ENCODE data around the gene PGGT1B.
A peak's percentile ranks its signal among the peaks of the same experiment; 100 is the strongest.

The PGGT1B gene

GRCh38 chr5:115180165-115180709 is 82.4 kb downstream of the PGGT1B start:
- peak; percentile 14 for DNase-seq (ENCODE audit: low spot score)

DNA sequence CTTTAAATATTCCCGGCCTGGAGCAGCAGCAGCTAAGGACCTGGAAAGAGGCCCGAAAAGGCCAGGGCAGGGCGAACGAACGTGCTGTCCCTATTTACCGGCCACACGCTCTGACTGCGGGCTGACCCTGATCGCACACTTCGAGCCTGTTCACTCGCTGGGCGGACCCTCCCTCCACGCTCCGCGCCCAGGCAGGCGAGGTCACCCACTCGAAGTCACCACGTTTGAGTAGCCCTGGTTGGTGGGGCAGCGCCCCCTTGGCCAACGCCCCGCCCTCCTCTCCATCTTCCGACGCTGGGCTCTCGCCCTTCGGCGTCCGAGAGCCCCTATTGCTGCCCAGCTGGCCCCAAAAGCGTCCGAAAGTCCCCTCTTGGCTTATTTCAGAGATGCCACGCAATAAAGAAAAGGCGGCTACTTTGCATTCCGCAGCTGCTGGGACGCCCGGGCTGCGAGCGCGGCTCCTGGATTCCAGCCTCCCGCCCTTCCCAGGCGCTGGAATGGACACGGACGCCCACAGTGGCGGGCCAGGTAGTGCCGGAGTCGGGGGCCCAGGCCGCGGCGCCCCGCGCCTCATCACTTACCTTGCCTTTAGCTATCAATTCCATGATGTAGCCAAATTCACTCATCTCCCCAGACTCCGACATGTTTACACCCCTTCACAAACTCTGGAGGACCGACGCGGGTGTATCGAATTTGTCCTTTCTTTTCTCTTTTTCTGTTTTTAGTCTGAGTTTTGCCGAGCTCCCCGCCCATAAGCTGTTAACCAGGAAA is 83.1 kb downstream of the PGGT1B start:
- no peak for DNase-seq (ENCODE audit: low spot score)

GRCh38 chr5:115179030-115179393 is 83.7 kb downstream of the PGGT1B start:
- no peak for DNase-seq (ENCODE audit: low spot score)

GRCh38 chr5:115170929-115171510 is 91.7 kb downstream of the PGGT1B start:
- DNase-seq (ENCODE audit: low spot score): no peak

DNA sequence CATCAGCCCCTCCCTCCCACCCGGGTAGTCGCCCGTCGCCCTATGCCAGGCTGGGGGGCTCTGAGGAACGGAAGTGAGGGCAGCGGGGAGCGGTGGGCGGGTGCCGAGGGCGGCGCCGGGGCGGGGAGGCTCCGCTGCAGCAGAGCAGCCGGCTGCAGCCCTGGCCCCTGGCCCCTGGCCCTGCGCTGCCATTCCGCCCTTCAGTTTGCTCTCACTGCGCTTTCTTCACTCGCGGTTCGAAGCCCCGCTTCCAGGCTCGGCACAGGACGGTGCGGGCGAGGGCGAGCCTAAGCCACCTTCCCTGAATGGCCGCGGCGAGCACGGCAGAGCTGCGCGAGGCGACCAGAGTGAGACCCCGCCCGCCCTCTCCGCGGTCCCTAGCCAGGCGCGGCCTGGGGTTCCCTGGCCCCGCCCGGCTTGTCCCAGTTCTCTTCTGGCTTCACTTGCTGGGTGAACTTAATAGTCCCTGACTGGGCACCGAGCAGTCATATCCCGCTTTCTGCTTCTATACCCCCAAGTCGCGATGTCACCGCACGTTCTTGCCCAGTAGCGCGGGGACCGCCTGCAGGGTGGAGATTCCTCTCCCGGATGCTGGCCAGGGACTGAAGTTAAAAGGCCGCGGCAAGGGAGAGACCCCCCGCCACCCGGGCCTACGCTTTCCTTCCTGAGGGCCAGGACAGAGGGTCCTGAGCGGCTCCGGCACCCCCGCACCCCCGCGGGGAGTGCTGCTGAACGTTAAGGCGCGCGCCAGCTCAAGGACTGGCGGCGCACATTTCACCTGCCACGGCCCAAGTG is 92.3 kb downstream of the PGGT1B start:
- no peak for DNase-seq (ENCODE audit: low spot score)

DNA sequence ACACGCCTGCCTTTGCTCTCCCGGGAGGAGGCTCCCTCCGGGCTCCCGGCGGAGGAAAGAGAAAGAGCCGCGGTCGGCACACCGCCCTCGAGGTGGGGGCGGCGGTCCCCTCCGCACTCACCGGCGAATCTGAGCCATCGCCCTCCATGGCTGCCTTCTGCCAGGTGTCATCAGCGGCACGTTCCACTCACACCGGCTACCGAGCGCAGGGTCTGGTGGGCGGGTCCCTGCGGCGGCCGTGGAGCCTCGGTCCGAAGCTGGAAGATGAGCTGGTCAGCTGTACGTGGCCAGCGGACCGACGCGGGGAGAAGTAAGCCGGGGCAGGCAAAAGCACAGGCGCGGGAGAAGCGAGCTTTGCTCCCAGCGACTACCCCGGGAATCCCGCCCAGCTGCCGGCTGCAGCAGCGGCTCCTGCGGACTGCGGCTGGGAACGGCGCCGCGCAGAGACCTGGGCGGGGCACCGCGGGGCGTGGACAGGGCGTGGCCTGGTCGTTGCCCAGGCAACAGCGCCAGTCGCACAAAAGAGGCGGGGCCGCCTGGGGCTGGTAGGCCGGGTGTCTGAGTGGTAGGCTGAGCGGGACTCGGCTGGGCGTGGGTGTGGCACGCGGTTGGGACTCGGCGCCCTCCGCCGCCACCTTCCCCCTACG is 93.1 kb downstream of the PGGT1B start, which contains the start of gene TRIM36:
TSS of gene TRIM36 (minus strand) at position 422 of the 647 bp plus-strand sequence. CDS start at position 148, 274 bp downstream.
- peak; percentile 90 for DNase-seq (ENCODE audit: low spot score)

- DNase-seq (ENCODE audit: low spot score): no peak
Observed at GRCh38 chr5:115168829-115169486, 93.7 kb downstream of the PGGT1B start.

GRCh38 chr5:115166744-115167393 is 95.8 kb downstream of the PGGT1B start:
- no peak for DNase-seq (ENCODE audit: low spot score)

- DNase-seq (ENCODE audit: low spot score): no peak
Observed at GRCh38 chr5:115165790-115166189, 96.9 kb downstream of the PGGT1B start.

- DNase-seq (ENCODE audit: low spot score): no peak
Observed at GRCh38 chr5:115160975-115161475, 101.7 kb downstream of the PGGT1B start.

All from AG08395 (cell line).